GM21619 (cell line): ENCODE measurements around the gene ZNF606.

ENCODE experiments used
- ATAC-seq: cut with Tn5 transposase; IDR thresholded peaks from one replicate; pipeline ENCODE4 v1.9.1; 2021; ENCODE audit not compliant: unreplicated experiment

ZNF606 gene

DNA sequence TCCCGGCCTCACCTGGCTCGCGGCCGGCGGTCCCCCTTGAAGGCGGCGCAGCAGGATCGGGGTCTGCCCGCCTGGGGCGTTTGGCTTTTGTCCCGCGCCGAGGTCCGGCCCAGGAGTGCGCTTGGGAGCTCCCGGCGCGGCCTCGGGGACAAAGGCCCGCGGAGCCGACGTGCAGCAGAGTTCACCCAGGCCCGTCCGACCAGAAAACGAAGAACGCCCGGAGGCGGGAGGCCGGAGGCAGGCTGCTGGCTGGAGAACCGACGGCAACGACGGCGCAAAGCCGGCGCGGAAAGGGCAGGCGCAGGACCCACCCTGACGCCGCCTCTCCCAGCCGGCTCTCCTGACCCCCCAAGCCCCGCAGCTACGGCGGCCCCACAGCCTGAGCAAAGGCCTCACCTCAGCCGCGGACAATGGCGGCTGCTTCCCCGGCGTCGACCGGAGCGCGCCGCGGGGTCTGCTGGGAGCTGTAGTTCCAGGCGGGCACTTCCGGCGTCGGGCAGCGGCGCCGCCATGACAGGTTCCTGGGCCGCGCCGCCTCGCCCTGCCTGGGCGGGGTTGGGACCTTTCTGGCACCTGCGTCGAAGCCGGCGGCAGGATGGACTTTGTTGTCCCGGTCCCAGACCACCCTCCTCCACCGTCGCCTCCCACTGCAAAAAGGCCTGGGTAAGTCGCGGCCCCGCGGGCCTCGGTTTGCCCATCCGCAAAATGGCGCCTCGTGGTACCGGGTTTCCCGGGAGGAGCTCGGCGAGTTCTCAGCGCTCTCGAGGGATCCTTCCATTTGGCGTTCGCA is at the start of gene ZNF606:
ZNF606 (minus strand) TSS at position 437 of the 790 bp plus-strand sequence. CDS start 1,501 bp downstream, outside the sequence.
- ATAC-seq = peak; percentile 92

DNA sequence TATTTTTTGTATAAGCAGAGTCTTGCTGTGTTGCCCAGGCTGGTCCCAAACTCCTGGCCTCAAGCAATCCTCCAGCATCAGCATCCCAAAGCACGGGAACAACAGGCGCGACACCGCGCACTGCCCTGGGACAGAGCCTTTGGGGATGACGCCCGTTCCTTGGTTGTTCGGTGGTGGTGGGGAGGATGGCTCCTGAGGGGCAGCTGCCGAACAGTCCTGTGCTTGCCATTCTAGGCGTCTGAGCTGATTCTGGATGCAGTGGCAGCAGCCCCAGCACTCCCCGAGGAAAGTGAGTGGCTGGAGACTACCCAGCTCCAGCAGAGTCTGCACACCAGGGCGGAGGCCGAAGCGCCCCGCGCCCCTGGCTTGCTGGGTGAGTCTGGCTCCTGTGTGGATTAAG is 49.6 kb upstream of the ZNF606 start:
- no peak for ATAC-seq

DNA sequence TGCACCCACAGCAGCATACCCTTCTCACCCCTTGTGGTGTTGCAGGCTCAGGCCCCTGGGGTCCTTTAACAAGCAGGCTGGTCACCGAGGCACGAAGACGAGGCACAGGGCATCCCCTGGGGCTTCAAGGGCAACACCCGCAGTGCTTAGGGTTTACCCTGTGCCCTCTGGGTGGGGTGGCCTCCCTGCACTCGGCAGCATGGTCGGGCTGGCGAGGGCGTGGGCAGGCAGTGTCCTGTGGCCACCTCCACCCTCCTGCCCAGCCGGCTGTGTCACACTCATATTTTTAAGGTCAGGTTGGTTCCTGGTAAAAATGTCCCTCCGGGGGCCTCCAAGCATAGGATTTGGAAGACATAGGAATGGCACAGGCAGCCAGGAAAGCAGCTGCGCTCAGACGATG is 45.1 kb upstream of the ZNF606 start:
- no peak for ATAC-seq

DNA sequence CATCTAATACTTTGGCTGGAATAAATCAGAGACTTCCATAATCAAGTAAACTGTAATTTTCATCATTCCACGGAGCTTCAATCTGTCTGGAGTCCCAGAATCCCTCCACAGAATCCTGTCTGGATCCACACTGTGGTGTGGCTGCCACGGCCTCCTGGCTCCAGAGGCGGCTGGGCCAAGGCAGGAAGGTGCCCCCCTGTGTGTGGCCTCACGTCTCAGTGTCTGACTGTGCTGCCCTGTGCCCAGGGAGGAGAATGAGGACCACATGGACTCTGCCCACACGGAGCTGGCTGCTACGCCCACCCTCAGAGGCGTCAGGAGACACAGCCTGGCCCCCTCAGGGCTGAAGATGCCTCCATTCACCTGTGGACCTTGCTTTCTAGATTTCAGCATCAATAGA is 44.2 kb upstream of the ZNF606 start:
- no peak for ATAC-seq

DNA sequence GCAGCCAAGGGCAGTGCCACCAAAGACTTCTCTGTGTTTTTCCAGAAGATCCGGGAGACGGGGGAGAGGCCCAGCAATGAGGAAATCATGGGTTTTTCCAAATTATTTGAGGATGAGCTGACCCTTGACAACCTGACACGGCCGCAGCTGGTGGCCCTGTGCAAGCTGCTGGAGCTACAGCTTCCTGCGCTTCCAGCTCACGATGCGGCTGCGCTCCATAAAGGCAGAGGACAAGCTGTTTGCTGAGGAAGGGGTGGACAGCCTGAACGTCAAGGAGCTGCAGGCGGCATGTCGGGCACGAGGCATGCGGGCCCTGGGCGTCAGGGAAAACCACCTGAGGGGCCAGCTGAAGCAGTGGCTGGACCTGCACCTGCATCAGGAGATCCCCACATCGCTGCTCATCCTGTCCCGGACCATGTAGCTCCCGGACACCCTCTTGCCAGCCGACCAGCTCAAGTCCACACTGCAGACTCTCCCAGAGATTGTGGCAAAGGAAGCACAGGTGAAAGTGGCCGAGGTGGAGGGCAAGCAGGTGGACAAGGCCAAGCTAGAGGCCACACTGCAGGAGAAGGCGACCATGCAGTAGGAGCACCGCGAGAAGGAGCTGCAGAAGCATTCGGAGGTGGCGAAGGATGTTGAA is 42.9 kb upstream of the ZNF606 start:
- no peak for ATAC-seq

DNA sequence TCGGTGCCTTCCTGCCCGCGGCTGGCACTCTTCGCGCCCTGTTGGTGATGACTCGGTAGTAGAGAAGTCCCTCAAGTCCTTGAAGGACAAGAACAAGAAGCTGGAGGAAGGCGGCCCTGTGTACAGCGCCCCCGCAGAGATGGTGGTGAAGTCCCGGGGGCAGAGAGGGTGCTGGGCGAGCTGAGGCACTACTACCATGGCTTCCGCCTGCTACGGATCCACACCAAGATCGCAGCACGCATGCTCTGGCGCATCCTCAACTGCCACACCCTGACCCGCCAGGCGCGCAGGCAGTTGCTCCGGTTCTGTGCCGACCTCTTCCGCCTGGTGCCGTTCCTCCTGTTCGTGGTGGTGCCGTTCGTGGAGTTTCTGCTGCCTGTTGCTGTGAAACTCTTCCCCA is 42.3 kb upstream of the ZNF606 start:
- ATAC-seq = no peak

DNA sequence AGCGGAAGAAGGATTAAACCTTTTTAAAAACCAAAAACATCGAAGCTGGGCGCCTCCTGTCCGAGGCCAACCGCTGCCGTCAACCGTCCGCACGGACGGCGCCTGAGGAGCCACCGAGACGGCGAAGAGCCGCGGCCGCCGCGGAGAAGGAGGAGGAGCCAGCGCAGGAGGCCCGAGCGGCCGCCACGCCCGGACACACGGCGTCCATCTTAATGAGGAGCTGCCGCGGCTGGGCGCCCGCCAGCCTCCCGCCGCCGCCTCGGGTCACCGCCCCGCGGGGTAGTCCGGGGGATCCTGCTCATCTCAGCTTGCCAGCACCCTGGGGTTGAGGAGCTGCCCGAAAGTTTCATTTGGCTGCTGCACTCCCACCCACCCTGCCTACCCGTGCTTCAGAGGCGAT is 41.8 kb upstream of the ZNF606 start:
- ATAC-seq = no peak

DNA sequence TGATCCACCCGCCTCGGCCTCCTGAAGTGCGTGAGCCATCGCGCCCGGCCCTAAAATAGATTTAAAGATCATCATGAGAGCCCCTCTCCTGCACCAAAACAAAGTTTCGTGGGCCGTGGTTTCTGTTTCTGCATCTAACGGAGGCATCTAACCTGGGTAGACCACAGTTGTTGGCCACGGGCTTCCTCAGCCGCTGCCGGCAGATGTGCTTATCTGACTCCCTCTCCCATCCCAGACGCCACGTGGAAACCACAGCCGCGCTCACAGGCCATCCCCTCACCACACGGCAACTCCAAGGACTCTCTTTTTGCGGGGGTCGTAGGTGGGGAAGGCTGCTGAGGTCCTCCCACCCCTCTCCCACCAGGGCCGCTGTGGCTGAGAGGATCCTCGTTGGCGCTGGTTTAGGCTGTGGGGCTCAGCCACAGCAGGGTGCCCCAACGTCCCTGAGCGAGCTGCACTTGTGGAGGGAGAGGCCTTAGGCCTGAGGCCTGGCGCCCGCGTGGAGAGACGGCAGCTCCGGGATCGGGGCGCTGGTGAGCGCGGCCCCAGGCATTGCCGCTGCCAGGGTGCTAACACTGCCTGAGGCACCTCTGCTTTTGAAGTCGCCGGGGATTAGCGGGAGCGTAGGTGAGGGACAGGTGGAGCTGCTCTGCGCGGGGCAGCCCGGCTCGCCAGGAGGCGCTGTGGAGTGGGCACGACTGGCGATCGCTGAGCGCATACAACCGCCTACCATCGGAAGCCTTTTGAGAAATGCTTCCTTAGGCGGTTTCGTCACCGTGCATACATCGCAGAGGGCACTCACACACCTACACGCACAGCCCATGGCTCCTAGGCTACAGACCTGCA is 40.1 kb upstream of the ZNF606 start:
- no peak for ATAC-seq

DNA sequence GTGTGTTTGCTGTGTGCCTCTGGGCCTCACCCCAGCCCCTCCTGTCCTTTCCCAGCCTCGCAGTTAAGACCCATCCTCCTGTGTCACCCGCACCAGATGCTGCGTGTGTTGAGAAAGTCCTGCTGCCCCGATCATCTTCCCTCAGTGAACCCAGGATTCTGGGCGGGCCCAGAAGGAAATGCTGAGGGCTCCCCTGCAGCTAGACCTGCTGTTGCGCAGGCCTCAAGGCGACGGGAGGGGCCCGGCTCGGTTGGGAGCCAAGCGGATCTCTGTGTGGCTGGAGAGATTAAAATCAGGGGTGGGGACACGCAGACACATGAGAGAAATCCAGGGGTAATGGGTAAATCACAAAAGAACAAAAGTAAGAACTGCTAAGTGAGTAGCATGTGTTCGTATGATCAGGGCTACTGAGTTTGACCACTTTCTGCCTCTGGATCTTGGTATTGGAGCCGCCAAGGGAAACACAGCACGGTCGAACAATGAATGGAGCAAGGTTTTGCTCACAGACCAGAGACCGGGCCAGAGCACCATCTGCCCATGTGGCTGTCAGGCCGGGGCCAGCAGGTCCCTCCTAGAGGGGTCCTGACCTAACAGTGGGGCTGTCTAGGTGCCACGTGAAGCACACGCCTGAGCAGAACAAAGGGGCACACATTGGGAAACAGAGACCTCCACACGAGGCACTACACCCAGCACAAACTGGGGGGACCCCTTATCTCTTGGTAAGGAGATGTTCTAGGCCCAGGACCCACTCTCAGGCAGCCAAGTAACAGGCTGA is 38.3 kb upstream of the ZNF606 start:
- no peak for ATAC-seq

DNA sequence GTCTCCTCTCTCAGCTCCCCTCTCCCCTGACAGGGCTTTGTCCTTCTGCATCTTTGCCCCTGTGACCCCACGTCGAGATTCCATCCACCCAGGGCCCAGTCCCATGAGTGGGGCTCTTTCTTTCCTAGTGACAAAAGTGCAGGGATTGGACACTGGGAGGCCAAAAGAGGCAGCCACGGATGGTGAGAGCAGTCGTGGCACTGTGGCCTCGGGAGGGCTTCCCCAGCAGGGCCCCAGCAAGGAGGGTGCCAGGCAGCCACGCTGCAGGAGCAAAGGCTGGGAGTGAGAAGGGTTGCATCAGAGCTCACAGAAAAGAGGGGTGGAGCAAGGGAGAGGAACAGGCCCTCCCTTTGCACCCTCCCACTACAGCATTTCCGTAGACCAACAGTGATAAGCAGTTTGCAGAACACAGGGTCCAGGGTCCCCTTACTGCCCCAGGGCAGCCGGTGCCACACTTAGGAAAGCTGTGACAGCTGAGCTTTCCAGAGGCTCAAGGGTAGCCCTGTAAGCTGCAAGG is 36.1 kb upstream of the ZNF606 start:
- no peak for ATAC-seq

DNA sequence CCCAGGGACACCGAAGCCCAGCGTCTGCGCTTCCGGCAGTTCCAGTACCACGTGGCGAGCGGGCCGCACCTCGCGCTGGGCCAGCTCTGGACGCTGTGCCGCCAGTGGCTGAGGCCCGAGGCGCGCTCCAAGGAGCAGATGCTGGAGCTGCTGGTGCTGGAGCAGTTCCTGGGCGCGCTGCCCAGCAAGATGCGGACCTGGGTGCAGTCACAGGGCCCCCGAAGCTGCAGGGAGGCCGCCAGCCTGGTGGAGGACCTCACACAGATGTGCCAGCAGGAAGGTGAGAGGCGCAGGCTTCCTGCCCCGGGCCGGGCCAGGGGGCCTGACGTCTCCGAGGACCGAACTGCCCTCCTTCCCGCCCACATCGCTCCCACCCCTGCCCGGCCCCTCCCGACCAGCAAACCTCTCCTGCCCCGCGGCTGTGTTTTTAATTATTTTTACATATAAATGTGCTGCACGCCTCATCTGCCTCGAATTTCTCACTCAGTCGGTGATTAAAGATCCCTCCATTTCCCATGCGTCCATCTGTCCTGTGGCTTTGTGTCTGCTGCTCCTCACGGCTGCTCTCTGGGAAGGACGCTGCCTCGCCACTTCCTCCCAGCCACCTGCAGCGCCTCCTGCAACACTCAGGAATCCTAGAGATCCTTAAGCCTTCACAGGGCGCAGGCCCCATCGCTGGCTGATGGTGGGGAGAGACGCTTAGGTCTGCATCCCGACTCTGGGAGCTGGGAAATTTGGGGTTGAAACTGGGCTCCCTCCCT is 35.5 kb upstream of the ZNF606 start:
- no peak for ATAC-seq

DNA sequence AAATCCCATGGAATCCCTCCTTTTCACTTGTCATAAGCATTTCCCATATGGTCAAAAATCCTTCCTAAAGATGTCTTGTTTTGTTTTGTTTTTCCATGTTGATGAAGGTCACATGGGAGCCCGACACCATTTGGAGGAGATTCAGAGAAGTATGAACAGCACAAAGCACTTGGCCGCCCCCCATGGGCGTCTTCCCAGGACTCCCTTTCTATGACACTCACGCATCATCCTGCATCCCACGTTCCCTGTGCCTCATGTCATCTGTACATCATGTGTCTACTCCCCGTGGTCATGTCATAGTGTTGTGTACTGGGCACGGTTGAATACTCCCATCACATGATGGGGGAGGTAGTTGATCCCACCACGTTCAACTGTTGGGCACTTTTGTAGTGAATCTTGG is 33.2 kb upstream of the ZNF606 start:
- no peak for ATAC-seq

DNA sequence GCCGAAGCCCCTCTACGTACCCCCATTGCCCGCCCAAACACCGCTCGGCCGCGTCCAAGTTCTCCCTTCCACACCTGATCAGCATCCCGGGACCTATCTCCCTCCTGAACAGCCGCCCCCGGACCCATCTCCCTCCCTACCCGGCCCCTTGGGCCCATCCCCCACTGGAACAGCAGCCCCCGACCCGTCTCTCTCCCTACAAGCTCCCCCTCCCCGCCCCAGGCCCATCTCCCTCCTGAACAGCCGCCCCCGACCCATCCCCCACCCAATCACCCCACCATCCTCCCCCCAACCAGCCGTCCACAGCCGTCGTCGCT is 31.8 kb upstream of the ZNF606 start:
- no peak for ATAC-seq

DNA sequence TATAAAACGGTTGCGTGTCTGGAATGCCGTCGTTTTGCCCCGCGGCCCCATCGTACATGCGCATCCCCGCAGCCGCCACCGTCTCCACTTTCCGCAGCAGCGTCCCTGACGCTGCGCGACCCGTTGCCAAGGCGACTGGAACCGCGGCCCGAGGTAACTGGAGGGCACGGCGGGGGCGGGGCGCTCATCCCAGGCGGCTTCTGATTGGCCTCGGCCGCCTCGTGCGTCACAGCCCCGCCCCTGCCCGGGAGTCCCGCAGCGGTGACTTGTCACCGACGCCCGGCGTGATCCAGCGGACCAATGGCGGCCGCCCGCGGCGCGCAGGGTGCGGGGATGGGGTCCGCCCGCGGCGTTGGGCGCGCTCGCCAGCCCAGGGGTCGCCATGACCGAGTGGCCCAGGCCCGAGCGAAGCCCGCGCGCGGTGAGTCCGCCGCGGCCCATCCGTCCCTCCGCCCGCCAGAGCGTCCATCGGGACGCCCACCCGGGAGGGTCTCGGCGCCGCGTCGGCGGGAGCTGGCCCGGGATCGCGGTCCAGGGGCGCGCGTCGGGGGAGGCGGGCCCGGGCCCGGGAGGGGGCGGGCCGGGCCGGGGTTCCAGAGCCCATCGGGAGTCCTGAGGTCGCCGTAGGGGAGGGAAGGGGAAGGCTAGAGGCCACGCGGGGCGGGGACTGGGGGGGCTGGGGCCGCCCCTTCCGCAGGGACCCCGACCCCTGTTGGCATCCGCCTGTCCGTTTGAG is 31.3 kb upstream of the ZNF606 start, which contains the start of gene ZSCAN1:
ZSCAN1 (plus strand) TSS at position 285 of the 736 bp plus-strand sequence. CDS start 3,812 bp downstream, outside the sequence.
- no peak for ATAC-seq

DNA sequence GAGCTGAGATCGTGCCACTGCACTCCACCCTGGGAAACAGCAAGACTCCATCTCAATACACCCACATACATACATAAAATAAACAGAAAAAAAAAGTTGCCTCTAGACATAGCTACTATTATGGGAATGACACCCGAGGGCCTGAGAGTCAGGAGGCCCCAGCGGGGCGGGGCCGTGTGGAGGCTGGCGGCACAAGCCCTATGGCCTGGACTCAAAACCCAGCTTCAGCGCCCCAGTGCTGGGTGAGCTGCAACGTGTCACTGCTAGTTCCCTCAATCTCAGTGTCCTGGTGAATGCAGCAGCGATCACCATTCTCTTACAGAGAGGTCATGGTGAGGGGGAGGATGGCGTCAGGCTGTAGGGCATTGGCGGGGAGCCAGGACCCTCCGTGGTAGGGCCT is 22.0 kb upstream of the ZNF606 start:
- no peak for ATAC-seq

DNA sequence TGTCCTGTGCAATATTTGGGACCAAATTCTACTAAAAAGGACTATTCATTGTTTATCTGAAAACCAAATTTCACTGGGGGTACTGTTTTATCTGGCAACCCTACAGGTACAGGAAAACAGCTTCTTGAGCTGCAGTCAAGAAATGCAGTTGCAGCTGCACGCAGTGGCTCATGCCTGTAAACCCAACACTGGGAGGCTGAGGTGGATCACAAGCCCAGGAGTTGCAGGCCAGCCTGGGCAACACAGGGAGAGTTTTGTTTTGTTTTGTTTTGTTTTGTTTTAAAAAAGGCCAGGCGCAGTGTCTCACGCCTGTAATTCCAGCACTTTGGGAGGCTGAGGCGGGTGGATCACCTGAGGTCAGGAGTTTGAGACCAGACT is 19.7 kb upstream of the ZNF606 start:
- ATAC-seq = no peak

DNA sequence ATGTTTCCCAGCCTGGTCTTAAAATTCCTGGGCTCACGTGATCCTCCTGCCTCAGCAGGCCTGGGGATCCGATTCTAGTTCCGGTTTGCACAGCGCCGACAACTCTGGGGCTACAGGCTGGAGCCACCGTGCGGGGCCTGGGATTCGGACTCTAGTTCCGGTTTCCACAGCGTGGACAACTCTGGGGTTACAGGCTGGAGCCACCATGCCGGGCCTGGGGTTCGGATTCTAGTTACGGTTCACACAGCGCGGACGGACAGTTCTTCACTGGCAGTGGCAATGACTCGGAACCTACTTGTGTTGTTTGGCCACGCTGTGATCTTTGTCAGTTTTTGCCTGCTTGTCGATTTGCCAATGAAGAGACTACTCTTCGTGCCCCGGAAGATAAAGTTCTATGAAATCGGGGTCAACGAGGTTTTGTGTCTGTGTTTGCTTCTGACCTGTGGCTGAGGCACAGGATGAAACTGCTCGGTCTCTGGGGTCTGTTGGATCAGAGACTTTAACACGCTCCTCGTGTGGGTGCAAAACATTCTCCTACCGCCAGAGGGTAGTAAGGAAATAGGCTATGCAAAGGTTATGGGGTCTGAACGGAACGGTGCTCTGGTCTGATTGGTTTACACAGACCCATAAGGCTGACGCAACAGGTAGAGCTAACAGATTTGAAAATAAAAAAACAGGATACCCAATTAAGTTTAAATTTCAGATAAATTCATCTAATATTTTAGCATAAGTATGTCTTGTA is 19.1 kb upstream of the ZNF606 start:
- ATAC-seq = no peak

DNA sequence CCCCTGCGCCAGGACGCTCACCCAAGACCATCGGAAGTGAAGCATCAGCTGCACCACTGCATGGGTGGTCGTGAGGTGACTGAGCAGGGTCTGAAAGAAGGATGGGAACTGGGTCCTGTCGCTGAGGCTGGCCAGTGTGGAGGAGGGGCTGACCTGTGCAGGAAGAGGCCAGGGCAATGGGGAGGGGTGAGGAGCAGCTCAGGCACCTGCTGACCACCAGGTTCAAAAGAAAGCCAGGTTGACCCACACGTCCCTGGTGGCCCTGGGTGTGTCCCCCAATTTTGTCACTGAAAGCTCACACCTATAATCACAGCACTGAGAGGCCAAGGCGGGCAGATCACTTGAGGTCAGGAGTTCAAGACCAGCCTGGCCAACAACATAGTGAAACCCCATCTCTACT is 17.5 kb upstream of the ZNF606 start:
- no peak for ATAC-seq

DNA sequence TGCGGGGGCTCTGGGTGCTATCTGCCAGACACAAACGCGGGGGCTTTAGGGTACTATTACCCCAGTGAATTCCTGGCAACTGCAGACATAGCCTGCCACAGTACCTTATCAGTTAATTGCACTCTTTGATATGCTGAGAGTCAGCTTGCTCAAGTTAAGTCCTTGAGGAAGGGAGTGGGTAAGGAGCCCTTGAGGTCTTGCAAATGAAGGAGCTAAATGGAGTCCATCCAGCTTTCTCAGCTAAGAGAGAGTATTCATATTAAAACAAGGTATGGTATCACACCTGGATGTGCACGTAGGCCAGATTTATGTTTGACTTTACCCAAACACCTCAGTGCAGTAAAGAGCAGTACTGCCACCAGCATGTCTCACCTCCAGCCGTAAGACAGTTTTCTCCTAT is 11.5 kb upstream of the ZNF606 start:
- no peak for ATAC-seq
